AG04450 (cell line): ENCODE results near the gene COX19. TPM values are rescaled to one million over a fixed set of nuclear protein-coding genes. Genes with fewer than 3 reads are reported as not detected.

ENCODE experiments used
- CTCF ChIA-PET: fragments of 300-600, 350-600 bp; formaldehyde crosslinking; extraction: SDS; loops from one replicate; lab custom pipeline; 2022; ENCODE audit warnings: antibody characterized with exemption, inconsistent platforms; lab: Charles Lee
- POLR2A ChIA-PET: fragments of 350-600 bp; formaldehyde crosslinking; extraction: SDS; loops from one replicate; lab custom pipeline; 2021; ENCODE audit warnings: antibody characterized with exemption, inconsistent platforms; lab: Yijun Ruan, JAX
- DNase-seq: peaks from one replicate; pipeline ENCODE4 v3.0.0-alpha.2; 2011; ENCODE audit warnings: low read depth, low spot score
- H3K27ac ChIP-seq: one replicate; pipeline ENCODE4 v1.5.1; 2012; ENCODE audit warnings: low read depth, low read length, control low read depth
- H3K27me3 ChIP-seq: one replicate; pipeline ENCODE4 v1.6.0; 2012; ENCODE audit warnings: low read length; ENCODE audit not compliant: control insufficient read depth, insufficient read depth
- H3K4me3 ChIP-seq: 2 replicates; pipeline ENCODE4 v1.5.1; 2011; ENCODE audit warnings: mild to moderate bottlenecking, low read depth, low read length, control low read depth
- H3K9me3 ChIP-seq: 2 replicates; pipeline ENCODE4 v1.5.1; 2012; ENCODE audit warnings: low read length; ENCODE audit not compliant: control insufficient read depth, insufficient read depth
- CTCF ChIP-seq: IDR thresholded peaks from 2 replicates; pipeline ENCODE4 v1.5.1; 2011; ENCODE audit warnings: low read depth, low read length, control low read depth, inconsistent platforms
- polyA plus RNA-seq: library from polyadenylated mRNA; depleted of rRNA; stranded (reverse); fragments of >200 nt; gene quantifications from 2 replicates; pipeline ENCODE4 v1.2.3, GENCODE V29; 2011

COX19 gene
- polyA plus RNA-seq, 1 experiment: 6.8 TPM

- ChIA-PET CTCF (interaction anchor here (1.4 kb wide), 1 partner anchor 25 kb away, joined by 5 read pairs; no protein-coding TSS in a partner anchor), POLR2A (no interaction called here)
- Histone ChIP-seq H3K4me3 (no peak overlapping the region), H3K27ac (no peak overlapping the region), H3K27me3 (no peaks in the 10 kb centered on the region), H3K9me3 (peaks cover 42% of the 10 kb centered on the region)
- DNase-seq: no peak
- no peak for TF ChIP-seq CTCF
Observed at GRCh38 chr7:1018334-1018695, 43.0 kb upstream of the COX19 start.

- no peak for TF ChIP-seq CTCF
- no peak for DNase-seq
- POLR2A ChIA-PET: no interaction called here
- CTCF ChIA-PET: no interaction called here
- Histone ChIP-seq H3K9me3 (peaks cover 39% of the 10 kb centered on the region), H3K27ac (no peak overlapping the region), H3K27me3 (no peaks in the 10 kb centered on the region), H3K4me3 (no peak overlapping the region)
Observed at GRCh38 chr7:1017586-1018333, 42.4 kb upstream of the COX19 start.

DNA sequence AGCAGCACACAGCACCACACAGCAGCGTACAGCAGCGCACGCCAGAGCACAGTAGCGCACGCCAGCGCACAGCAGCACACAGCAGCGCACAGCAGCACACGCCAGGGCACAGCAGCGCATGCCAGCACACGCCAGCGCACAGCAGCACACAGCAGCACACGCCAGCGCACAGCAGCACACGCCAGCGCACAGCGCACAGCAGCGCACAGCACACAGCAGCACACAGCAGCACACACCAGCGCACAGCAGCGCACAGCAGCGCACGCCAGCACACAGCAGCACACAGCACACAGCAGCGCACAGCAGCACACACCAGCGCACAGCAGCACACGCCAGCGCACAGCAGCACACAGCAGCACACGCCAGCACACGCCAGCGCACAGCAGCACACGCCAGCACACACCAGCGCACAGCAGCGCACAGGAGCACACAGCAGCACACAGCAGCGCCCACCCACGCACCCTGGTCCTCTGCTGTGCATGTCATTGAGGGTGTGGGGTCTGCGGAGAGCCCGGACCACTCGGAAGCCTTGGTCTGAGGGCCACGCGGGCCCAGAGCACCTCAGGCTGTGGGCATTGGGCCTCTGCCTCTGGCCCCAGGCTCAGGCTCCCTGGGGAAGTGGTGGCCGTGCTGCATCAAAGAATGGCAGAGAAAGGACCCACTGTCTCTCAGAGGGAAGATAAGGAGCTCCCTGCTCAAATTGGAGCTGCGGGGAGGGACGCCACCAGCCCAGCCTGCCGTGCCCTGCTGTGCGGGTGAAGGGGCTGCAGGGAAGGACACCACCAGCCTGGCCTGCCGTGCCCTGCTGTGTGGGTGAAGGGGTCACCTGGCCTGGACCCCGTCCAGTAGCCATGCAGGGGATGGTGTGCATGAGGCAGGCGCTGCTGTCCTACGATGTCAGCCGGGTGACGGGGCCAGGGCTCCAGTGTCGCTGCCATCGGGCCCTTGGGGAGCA, 41.5 kb upstream of the COX19 start:
- ChIA-PET POLR2A (no interaction called here), CTCF (no interaction called here)
- H3K27me3 ChIP-seq: no peaks in the 10 kb centered on the region
- H3K27ac ChIP-seq: no peak overlapping the region
- peaks cover 32% of the 10 kb centered on the region for H3K9me3 ChIP-seq
- no peak for DNase-seq
- TF ChIP-seq CTCF: no peak
- no peak overlapping the region for H3K4me3 ChIP-seq

DNA sequence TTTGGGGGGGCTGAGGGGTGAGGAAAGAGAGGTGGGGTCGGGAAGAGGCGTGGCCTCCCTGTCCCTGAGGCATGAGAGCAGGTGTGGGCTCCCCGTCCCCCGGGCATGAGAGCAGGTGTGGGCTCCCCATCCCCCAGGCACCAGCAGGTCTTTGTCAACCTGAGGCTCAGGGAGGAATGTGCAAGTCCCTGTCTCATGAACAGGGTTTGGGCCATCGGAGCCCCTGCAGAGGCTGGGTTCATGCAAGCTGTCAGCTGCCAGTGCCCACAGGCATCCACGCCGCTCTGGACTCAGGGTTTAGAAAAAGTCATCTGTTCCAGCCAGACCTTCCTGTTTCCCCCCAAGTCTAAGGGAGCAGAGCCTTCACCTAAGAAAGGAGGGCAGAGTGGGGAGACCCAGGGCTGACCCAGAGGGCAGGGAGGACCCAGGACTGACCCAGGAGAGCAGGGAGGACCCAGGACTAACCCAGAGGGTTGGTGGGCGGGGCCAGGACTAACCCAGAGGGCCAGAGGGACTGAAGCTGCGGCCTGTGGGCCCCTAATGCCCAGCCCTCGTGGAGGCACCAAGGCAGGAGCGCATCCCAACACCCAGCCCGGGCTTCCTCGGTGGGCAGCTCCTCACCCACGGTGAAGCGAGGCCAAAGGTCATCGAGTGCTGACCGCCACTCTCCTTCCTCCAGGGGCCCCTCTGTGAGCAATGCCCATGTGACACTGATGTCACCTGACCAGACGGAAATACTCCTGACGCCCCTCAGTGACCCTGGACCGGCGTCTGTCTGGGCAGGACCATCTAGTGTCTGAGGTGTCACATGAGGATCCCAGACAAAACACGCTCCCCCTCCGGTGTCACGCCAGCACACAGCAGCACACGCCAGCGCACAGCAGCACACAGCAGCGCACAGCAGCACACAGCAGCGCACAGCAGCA, 40.1 kb upstream of the COX19 start:
- H3K9me3 ChIP-seq: peaks cover 18% of the 10 kb centered on the region; the same call in 1 of the 2 replicates
- no peaks in the 10 kb centered on the region for H3K27me3 ChIP-seq
- POLR2A ChIA-PET: no interaction called here
- no peak overlapping the region for H3K27ac ChIP-seq
- TF ChIP-seq CTCF: no peak
- CTCF ChIA-PET: no interaction called here
- no peak for DNase-seq
- no peak overlapping the region for H3K4me3 ChIP-seq
